Hepatocyte (in vitro differentiated cells): ENCODE data around the gene HVCN1. TPM values are rescaled to one million over a fixed set of nuclear protein-coding genes. Genes with fewer than 3 reads are reported as not detected.
"Not testable (repeated sequence)": the region's sequence is repeated elsewhere in the genome, so short reads cannot be mapped to it uniquely, and the experiment has no call there.

ENCODE experiments used
- DNase-seq: peaks from one replicate; pipeline ENCODE4 v3.0.0-alpha.2; 2016; ENCODE audit warnings: low spot score
- H2AFZ ChIP-seq: fragments of 200-600 bp; sonication (generic); 2 replicates; pipeline ENCODE4 v1.6.0; 2016; ENCODE audit warnings: antibody characterized with exemption, mild to moderate bottlenecking
- H3K27ac ChIP-seq: fragments of 200-600 bp; sonication (generic); 2 replicates; pipeline ENCODE4 v1.5.1; 2016; ENCODE audit warnings: mild to moderate bottlenecking
- H3K27me3 ChIP-seq: fragments of 200-600 bp; sonication (generic); 2 replicates; pipeline ENCODE4 v1.6.1; 2016
- H3K36me3 ChIP-seq: fragments of 200-600 bp; sonication (generic); replicated peaks from 2 replicates; pipeline ENCODE4 v1.5.1; 2016; ENCODE audit warnings: low read depth; ENCODE audit not compliant: insufficient read depth
- H3K4me1 ChIP-seq: fragments of 200-600 bp; sonication (generic); 2 replicates; pipeline ENCODE4 v1.5.1; 2016; ENCODE audit warnings: mild to moderate bottlenecking, moderate library complexity; ENCODE audit not compliant: insufficient read depth
- H3K4me2 ChIP-seq: fragments of 200-600 bp; sonication (generic); 2 replicates; pipeline ENCODE4 v1.6.0; 2016
- H3K4me3 ChIP-seq: fragments of 200-600 bp; sonication (generic); 2 replicates; pipeline ENCODE4 v1.5.1; 2016; ENCODE audit warnings: mild to moderate bottlenecking
- H3K79me2 ChIP-seq: fragments of 200-600 bp; sonication (generic); 2 replicates; pipeline ENCODE4 v1.6.0; 2017; ENCODE audit warnings: mild to moderate bottlenecking
- H3K9me2 ChIP-seq: fragments of 200-600 bp; sonication (generic); replicated peaks from 2 replicates; pipeline ENCODE4 v1.6.0; 2017; ENCODE audit warnings: mild to moderate bottlenecking; ENCODE audit not compliant: insufficient read depth
- H3K9me3 ChIP-seq: fragments of 200-600 bp; sonication (generic); 2 replicates; pipeline ENCODE4 v1.5.1; 2016; ENCODE audit warnings: low read depth, mild to moderate bottlenecking
- H4K20me1 ChIP-seq: fragments of 200-600 bp; sonication (generic); 2 replicates; pipeline ENCODE4 v1.6.0; 2016; ENCODE audit warnings: mild to moderate bottlenecking; ENCODE audit not compliant: insufficient read depth, poor library complexity, severe bottlenecking
- CTCF ChIP-seq: fragments of 200-600 bp; sonication (generic); IDR thresholded peaks from 2 replicates; pipeline ENCODE4 v1.5.1; 2016; ENCODE audit warnings: antibody characterized with exemption, mild to moderate bottlenecking; ENCODE audit not compliant: poor library complexity
- EZH2 ChIP-seq: fragments of 200-600 bp; sonication (generic); IDR thresholded peaks from 2 replicates; pipeline ENCODE4 v1.6.1; 2016; ENCODE audit warnings: antibody characterized with exemption, mild to moderate bottlenecking, borderline replicate concordance
- EZH2phosphoT487 ChIP-seq: fragments of 200-600 bp; sonication (generic); IDR thresholded peaks from one replicate; pipeline ENCODE4 v1.6.1; 2018; ENCODE audit warnings: antibody characterized with exemption, mild to moderate bottlenecking, low read depth, moderate library complexity; ENCODE audit not compliant: unreplicated experiment, severe bottlenecking
- WGBS: methylation state at CpG from one replicate; pipeline ENCODE4 v1.1.6; 2016; ENCODE audit warnings: low lambda C conversion rate; ENCODE audit errors: missing lambda C conversion rate; 5-methylcytosine and 5-hydroxymethylcytosine counted together
- polyA plus RNA-seq: library from polyadenylated mRNA; unstranded; fragments of >200 nt; fragmentation: Nextera tagmentation; extraction: Ambion mirVana; gene quantifications from 2 replicates; pipeline ENCODE4 v1.2.1, GENCODE V29; 2016
- total RNA-seq: library from RNA; depleted of rRNA; stranded (reverse); fragments of >200 nt; gene quantifications from 2 replicates; pipeline ENCODE4 v1.2.3, GENCODE V29; 2014

The HVCN1 gene
- 1.8 and 5.8 TPM in 2 replicates for total RNA-seq
- polyA plus RNA-seq, result 5.6 and 8.9 TPM in 2 replicates

GRCh38 chr12:110688446-110689280 is at the start of gene HVCN1:
Gene HVCN1 (minus strand): TSS chr12:110689115. CDS start chr12:110683245, 5,870 bp downstream.
- Histone ChIP-seq H3K9me2 (no peaks in the 10 kb centered on the region), H3K4me1 (peaks cover 6% of the 10 kb centered on the region), H4K20me1 (no peaks in the 10 kb centered on the region), H3K9me3 (no peaks in the 10 kb centered on the region), H3K79me2 (no peaks in the 10 kb centered on the region), H2AFZ (peak within 1 kb of the TSS; percentile 87), H3K36me3 (no peaks in the 10 kb centered on the region), H3K27me3 (peaks cover 7% of the 10 kb centered on the region), H3K4me2 (peak within 1 kb of the TSS; percentile 99), H3K27ac (peak within 1 kb of the TSS; percentile 25), H3K4me3 (peak within 1 kb of the TSS; percentile 50)
- TF ChIP-seq CTCF, result no peak
- no peak for TF ChIP-seq EZH2phosphoT487
- no peak for TF ChIP-seq EZH2
- peak; percentile 56 for DNase-seq
- WGBS, result 10% methylated on average over 25 of the region's 64 CpGs

GRCh38 chr12:110737532-110737931 is 48.6 kb upstream of the HVCN1 start:
- peaks cover 93% of the 10 kb centered on the region for H4K20me1 ChIP-seq
- no peak overlapping the region for H3K4me3 ChIP-seq
- H3K4me1 ChIP-seq, result peaks cover 30% of the 10 kb centered on the region
- H3K36me3 ChIP-seq, result no peaks in the 10 kb centered on the region
- H3K27me3 ChIP-seq, result no peaks in the 10 kb centered on the region
- H3K9me2 ChIP-seq, result no peaks in the 10 kb centered on the region
- 91% methylated on average over 3 of the region's 3 CpGs for WGBS
- H3K79me2 ChIP-seq, result peaks cover 100% of the 10 kb centered on the region
- no peak overlapping the region for H2AFZ ChIP-seq
- H3K27ac ChIP-seq, result no peak overlapping the region
- no peak for TF ChIP-seq CTCF
- no peak overlapping the region for H3K4me2 ChIP-seq
- DNase-seq, result no peak
- no peaks in the 10 kb centered on the region for H3K9me3 ChIP-seq

GRCh38 chr12:110737016-110737415 is 48.1 kb upstream of the HVCN1 start:
- H3K79me2 ChIP-seq, result peaks cover 100% of the 10 kb centered on the region
- H3K9me2 ChIP-seq, H3K36me3 ChIP-seq, H3K4me2 ChIP-seq, DNase-seq, H3K9me3 ChIP-seq, H3K4me3 ChIP-seq, H3K27ac ChIP-seq, H2AFZ ChIP-seq, H3K27me3 ChIP-seq: not testable (repeated sequence)
- H4K20me1 ChIP-seq, result peaks cover 97% of the 10 kb centered on the region
- peaks cover 30% of the 10 kb centered on the region for H3K4me1 ChIP-seq
- WGBS, result 74% methylated on average over 5 of the region's 5 CpGs

- H3K4me3 ChIP-seq, result no peak overlapping the region
Observed at GRCh38 chr12:110733900-110734299, 45.0 kb upstream of the HVCN1 start.

More at GRCh38 chr12:110733900-110734299, 45.0 kb upstream of the HVCN1 start:
- Histone ChIP-seq H3K4me2 (peak overlapping the region; percentile 5), H2AFZ (no peak overlapping the region), H3K27me3 (no peaks in the 10 kb centered on the region), H3K27ac (no peak overlapping the region), H3K79me2 (peaks cover 100% of the 10 kb centered on the region), H3K9me3 (no peaks in the 10 kb centered on the region), H3K9me2 (no peaks in the 10 kb centered on the region), H4K20me1 (peaks cover 77% of the 10 kb centered on the region), H3K4me1 (peaks cover 24% of the 10 kb centered on the region), H3K36me3 (no peaks in the 10 kb centered on the region)
- 88% methylated on average over 1 of the region's 1 CpG for whole genome bisulfite sequencing
- no peak for DNase-seq
- TF ChIP-seq EZH2phosphoT487, result no peak
- TF ChIP-seq CTCF, result no peak
- no peak for TF ChIP-seq EZH2
